Ishikawa (cell line): ENCODE measurements around the gene CT47A1.
"Not testable (repeated sequence)": the region's sequence is repeated elsewhere in the genome, so short reads cannot be mapped to it uniquely, and the experiment has no call there.

Source experiments
- CEBPB ChIP-seq: IDR thresholded peaks from 2 replicates; pipeline ENCODE4 v1.6.1; 2012
- CREB1 ChIP-seq: IDR thresholded peaks from 2 replicates; pipeline ENCODE4 v1.6.1; 2012; ENCODE audit warnings: low read depth
- EGR1 ChIP-seq: IDR thresholded peaks from 2 replicates; pipeline ENCODE4 v1.6.1; 2012
- EP300 ChIP-seq: IDR thresholded peaks from 2 replicates; pipeline ENCODE4 v1.6.1; 2012; ENCODE audit warnings: borderline replicate concordance
- FOXM1 ChIP-seq: IDR thresholded peaks from 2 replicates; pipeline ENCODE4 v1.6.1; 2012; ENCODE audit warnings: low read depth, borderline replicate concordance
- MAX ChIP-seq: IDR thresholded peaks from 2 replicates; pipeline ENCODE4 v1.6.1; 2012
- NFIC ChIP-seq: IDR thresholded peaks from 2 replicates; pipeline ENCODE4 v1.6.1; 2012
- RAD21 ChIP-seq: IDR thresholded peaks from 2 replicates; pipeline ENCODE4 v1.6.1; 2012; ENCODE audit warnings: low read depth
- REST ChIP-seq: IDR thresholded peaks from 2 replicates; pipeline ENCODE4 v1.6.1; 2012; ENCODE audit warnings: low read depth, mild to moderate bottlenecking
- TAF1 ChIP-seq: IDR thresholded peaks from 2 replicates; pipeline ENCODE4 v1.6.1; 2012; ENCODE audit warnings: low read depth, mild to moderate bottlenecking
- TCF12 ChIP-seq: IDR thresholded peaks from 2 replicates; pipeline ENCODE4 v1.6.1; 2012; ENCODE audit warnings: low read depth
- TEAD4 ChIP-seq: IDR thresholded peaks from 2 replicates; pipeline ENCODE4 v1.6.1; 2012
- USF1 ChIP-seq: IDR thresholded peaks from 2 replicates; pipeline ENCODE4 v1.6.1; 2012
- YY1 ChIP-seq: IDR thresholded peaks from 2 replicates; pipeline ENCODE4 v1.6.1; 2012; ENCODE audit warnings: low read depth
- ZBTB7A ChIP-seq: IDR thresholded peaks from 2 replicates; pipeline ENCODE4 v1.6.1; 2012; ENCODE audit warnings: low read depth

The CT47A1 gene

GRCh38 chrX:121008920-121009319, 23.4 kb upstream of the CT47A1 start:
- TF ChIP-seq RAD21 (no peak), TCF12 (no peak), EP300 (no peak), MAX (no peak), NFIC (no peak), FOXM1 (no peak), TAF1 (no peak), REST (no peak), TEAD4 (no peak)

GRCh38 chrX:121000589-121000988, 15.0 kb upstream of the CT47A1 start:
- no peak for TF ChIP-seq NFIC
- TF ChIP-seq RAD21: peak; percentile 33

GRCh38 chrX:120999413-120999812, 13.9 kb upstream of the CT47A1 start:
- TF ChIP-seq RAD21 (no peak), TEAD4 (no peak), REST (no peak), NFIC (no peak), YY1 (no peak), EP300 (no peak), CREB1 (no peak), USF1 (no peak), TAF1 (no peak), ZBTB7A (no peak), EGR1 (no peak), CEBPB (no peak), MAX (no peak), TCF12 (no peak), FOXM1 (no peak)

GRCh38 chrX:120956500-120956899, 29.1 kb downstream of the CT47A1 start, which contains the start of gene CT47A7:
CT47A7 (minus strand) TSS chrX:120956600; CDS start chrX:120956345, 255 bp downstream.
- TF ChIP-seq FOXM1, MAX, USF1: not testable (repeated sequence)
